ENCODE measurements around the gene FAM124A.

Gene FAM124A

GRCh38 chr13:51266642-51267041 lies 44.4 kb downstream of the FAM124A start:
- POLR2A ChIA-PET, result no interaction called here
- H3K27me3 ChIP-seq (replicated peaks in 2 of 5; ENCODE audit: control insufficient read depth in 4 of 5, insufficient read depth in 5 of 5, low read length in 4 of 5), result no peaks in the 10 kb centered on the region
- no peaks in the 10 kb centered on the region for H3K9me3 ChIP-seq (ENCODE audit: control extremely low read depth in 1 of 5, control insufficient read depth in 4 of 5, insufficient read depth in 2 of 5, low read depth in 1 of 5, low read length in 4 of 5)
- no peaks in the 10 kb centered on the region for H3K4me1 ChIP-seq (ENCODE audit: control extremely low read depth in 1 of 4, control insufficient read depth in 4 of 4, insufficient read depth in 4 of 4, low read length in 3 of 4)
- H3K27ac ChIP-seq (ENCODE audit: insufficient read depth in 1 of 2, low read depth in 1 of 2, low read length in 2 of 2, poor library complexity in 1 of 2, severe bottlenecking in 2 of 2), result no peak overlapping the region
- no peak overlapping the region for H3K4me3 ChIP-seq (ENCODE audit: control insufficient read depth in 1 of 7, extremely low read depth in 1 of 7, insufficient read depth in 4 of 7, low read depth in 2 of 7, low read length in 6 of 7)
- WGBS (ENCODE audit: insufficient coverage), result 100% methylated on average over 1 of the region's 1 CpG
- CTCF ChIA-PET, result no interaction called here
- DNase-seq, result no peak
- H3K36me3 ChIP-seq (ENCODE audit: control insufficient read depth in 4 of 4, insufficient read depth in 4 of 4, low read length in 3 of 4), result no peaks in the 10 kb centered on the region

- H3K4me3 ChIP-seq (ENCODE audit: control insufficient read depth in 1 of 7, extremely low read depth in 1 of 7, insufficient read depth in 4 of 7, low read depth in 2 of 7, low read length in 6 of 7), result no peak overlapping the region
- no peak overlapping the region for H3K27ac ChIP-seq (ENCODE audit: insufficient read depth in 1 of 2, low read depth in 1 of 2, low read length in 2 of 2, poor library complexity in 1 of 2, severe bottlenecking in 2 of 2)
- no peaks in the 10 kb centered on the region for H3K27me3 ChIP-seq (replicated peaks in 2 of 5; ENCODE audit: control insufficient read depth in 4 of 5, insufficient read depth in 5 of 5, low read length in 4 of 5)
- no peaks in the 10 kb centered on the region for H3K36me3 ChIP-seq (ENCODE audit: control insufficient read depth in 4 of 4, insufficient read depth in 4 of 4, low read length in 3 of 4)
- H3K4me1 ChIP-seq (ENCODE audit: control extremely low read depth in 1 of 4, control insufficient read depth in 4 of 4, insufficient read depth in 4 of 4, low read length in 3 of 4), result no peaks in the 10 kb centered on the region
- no peaks in the 10 kb centered on the region for H3K9me3 ChIP-seq (ENCODE audit: control extremely low read depth in 1 of 5, control insufficient read depth in 4 of 5, insufficient read depth in 2 of 5, low read depth in 1 of 5, low read length in 4 of 5)
- WGBS (ENCODE audit: insufficient coverage), result 97% methylated on average over 5 of the region's 6 CpGs
- no peak for DNase-seq
- ChIA-PET CTCF (interaction anchor here (1.2 kb wide), 1 partner anchor 36 kb away, joined by 3 read pairs; no protein-coding TSS in a partner anchor), POLR2A (no interaction called here)
Observed at GRCh38 chr13:51267622-51268021, 45.4 kb downstream of the FAM124A start.

- POLR2A ChIA-PET, result no interaction called here
- no peak for DNase-seq
- no peaks in the 10 kb centered on the region for H3K9me3 ChIP-seq (ENCODE audit: control extremely low read depth in 1 of 5, control insufficient read depth in 4 of 5, insufficient read depth in 2 of 5, low read depth in 1 of 5, low read length in 4 of 5)
- CTCF ChIA-PET, result interaction anchor here (1.3 to 1.5 kb wide), 2 partner anchors 16 to 17 kb away, joined by 4 to 5 read pairs; no protein-coding TSS in a partner anchor
- H3K27ac ChIP-seq (ENCODE audit: insufficient read depth in 1 of 2, low read depth in 1 of 2, low read length in 2 of 2, poor library complexity in 1 of 2, severe bottlenecking in 2 of 2), result no peak overlapping the region
- H3K36me3 ChIP-seq (ENCODE audit: control insufficient read depth in 4 of 4, insufficient read depth in 4 of 4, low read length in 3 of 4), result no peaks in the 10 kb centered on the region
- H3K4me1 ChIP-seq (ENCODE audit: control extremely low read depth in 1 of 4, control insufficient read depth in 4 of 4, insufficient read depth in 4 of 4, low read length in 3 of 4), result no peaks in the 10 kb centered on the region
- H3K27me3 ChIP-seq (replicated peaks in 2 of 5; ENCODE audit: control insufficient read depth in 4 of 5, insufficient read depth in 5 of 5, low read length in 4 of 5), result no peaks in the 10 kb centered on the region
- no peak overlapping the region for H3K4me3 ChIP-seq (ENCODE audit: control insufficient read depth in 1 of 7, extremely low read depth in 1 of 7, insufficient read depth in 4 of 7, low read depth in 2 of 7, low read length in 6 of 7)
Observed at GRCh38 chr13:51269039-51269438, 46.8 kb downstream of the FAM124A start.

- no peak for DNase-seq
- POLR2A ChIA-PET, result interaction anchor here (0.6 kb wide), 1 partner anchor 1319 kb away, joined by 3 read pairs; no protein-coding TSS in a partner anchor
- Histone ChIP-seq H3K36me3 (ENCODE audit: control insufficient read depth in 4 of 4, insufficient read depth in 4 of 4, low read length in 3 of 4) (no peaks in the 10 kb centered on the region), H3K27me3 (replicated peaks in 2 of 5; ENCODE audit: control insufficient read depth in 4 of 5, insufficient read depth in 5 of 5, low read length in 4 of 5) (no peaks in the 10 kb centered on the region), H3K4me3 (ENCODE audit: control insufficient read depth in 1 of 7, extremely low read depth in 1 of 7, insufficient read depth in 4 of 7, low read depth in 2 of 7, low read length in 6 of 7) (no peak overlapping the region), H3K27ac (ENCODE audit: insufficient read depth in 1 of 2, low read depth in 1 of 2, low read length in 2 of 2, poor library complexity in 1 of 2, severe bottlenecking in 2 of 2) (no peak overlapping the region), H3K9me3 (ENCODE audit: control extremely low read depth in 1 of 5, control insufficient read depth in 4 of 5, insufficient read depth in 2 of 5, low read depth in 1 of 5, low read length in 4 of 5) (no peaks in the 10 kb centered on the region), H3K4me1 (ENCODE audit: control extremely low read depth in 1 of 4, control insufficient read depth in 4 of 4, insufficient read depth in 4 of 4, low read length in 3 of 4) (no peaks in the 10 kb centered on the region)
- CTCF ChIA-PET, result interaction anchor here (1.5 to 1.8 kb wide), 2 partner anchors 9 to 15 kb away, joined by 5 to 8 read pairs; no protein-coding TSS in a partner anchor
- 80% methylated on average over 1 of the region's 7 CpGs for WGBS (ENCODE audit: insufficient coverage)
Observed at GRCh38 chr13:51270623-51271415, 48.6 kb downstream of the FAM124A start.

- 97% methylated on average over 8 of the region's 10 CpGs for WGBS (ENCODE audit: insufficient coverage)
- no peak overlapping the region for H3K4me3 ChIP-seq (ENCODE audit: control insufficient read depth in 1 of 7, extremely low read depth in 1 of 7, insufficient read depth in 4 of 7, low read depth in 2 of 7, low read length in 6 of 7)
- no peak overlapping the region for H3K27ac ChIP-seq (ENCODE audit: insufficient read depth in 1 of 2, low read depth in 1 of 2, low read length in 2 of 2, poor library complexity in 1 of 2, severe bottlenecking in 2 of 2)
- H3K27me3 ChIP-seq (replicated peaks in 2 of 5; ENCODE audit: control insufficient read depth in 4 of 5, insufficient read depth in 5 of 5, low read length in 4 of 5), result no peaks in the 10 kb centered on the region
- ChIA-PET CTCF (interaction anchor here (1.5 to 1.8 kb wide), 2 partner anchors 10 to 15 kb away, joined by 5 to 8 read pairs; no protein-coding TSS in a partner anchor), POLR2A (interaction anchor here (0.6 kb wide), 1 partner anchor 1320 kb away, joined by 3 read pairs; no protein-coding TSS in a partner anchor)
- DNase-seq, result no peak
- no peaks in the 10 kb centered on the region for H3K9me3 ChIP-seq (ENCODE audit: control extremely low read depth in 1 of 5, control insufficient read depth in 4 of 5, insufficient read depth in 2 of 5, low read depth in 1 of 5, low read length in 4 of 5)
- H3K36me3 ChIP-seq (ENCODE audit: control insufficient read depth in 4 of 4, insufficient read depth in 4 of 4, low read length in 3 of 4), result no peaks in the 10 kb centered on the region
- H3K4me1 ChIP-seq (ENCODE audit: control extremely low read depth in 1 of 4, control insufficient read depth in 4 of 4, insufficient read depth in 4 of 4, low read length in 3 of 4), result no peaks in the 10 kb centered on the region
Observed at GRCh38 chr13:51271528-51272085, 49.4 kb downstream of the FAM124A start.

- Histone ChIP-seq H3K4me1 (ENCODE audit: control extremely low read depth in 1 of 4, control insufficient read depth in 4 of 4, insufficient read depth in 4 of 4, low read length in 3 of 4) (peaks cover 0 to 3% (median 0%) of the 10 kb centered on the region in 4 experiments), H3K9me3 (ENCODE audit: control extremely low read depth in 1 of 5, control insufficient read depth in 4 of 5, insufficient read depth in 2 of 5, low read depth in 1 of 5, low read length in 4 of 5) (no peaks in the 10 kb centered on the region), H3K4me3 (ENCODE audit: control insufficient read depth in 1 of 7, extremely low read depth in 1 of 7, insufficient read depth in 4 of 7, low read depth in 2 of 7, low read length in 6 of 7) (no peak overlapping the region), H3K27ac (ENCODE audit: insufficient read depth in 1 of 2, low read depth in 1 of 2, low read length in 2 of 2, poor library complexity in 1 of 2, severe bottlenecking in 2 of 2) (no peak overlapping the region), H3K36me3 (ENCODE audit: control insufficient read depth in 4 of 4, insufficient read depth in 4 of 4, low read length in 3 of 4) (no peaks in the 10 kb centered on the region), H3K27me3 (replicated peaks in 2 of 5; ENCODE audit: control insufficient read depth in 4 of 5, insufficient read depth in 5 of 5, low read length in 4 of 5) (no peaks in the 10 kb centered on the region)
- ChIA-PET POLR2A (no interaction called here), CTCF (no interaction called here)
- no peak for DNase-seq
- no CpG with 5 or more reads among the region's 2 CpGs for WGBS (ENCODE audit: insufficient coverage)
Observed at GRCh38 chr13:51275101-51275500, 52.9 kb downstream of the FAM124A start.

GRCh38 chr13:51276636-51277035 lies 54.4 kb downstream of the FAM124A start:
- H3K9me3 ChIP-seq (ENCODE audit: control extremely low read depth in 1 of 5, control insufficient read depth in 4 of 5, insufficient read depth in 2 of 5, low read depth in 1 of 5, low read length in 4 of 5), result no peaks in the 10 kb centered on the region
- H3K27ac ChIP-seq (ENCODE audit: insufficient read depth in 1 of 2, low read depth in 1 of 2, low read length in 2 of 2, poor library complexity in 1 of 2, severe bottlenecking in 2 of 2), result no peak overlapping the region
- no peaks in the 10 kb centered on the region for H3K36me3 ChIP-seq (ENCODE audit: control insufficient read depth in 4 of 4, insufficient read depth in 4 of 4, low read length in 3 of 4)
- no peaks in the 10 kb centered on the region for H3K27me3 ChIP-seq (replicated peaks in 2 of 5; ENCODE audit: control insufficient read depth in 4 of 5, insufficient read depth in 5 of 5, low read length in 4 of 5)
- peaks cover 0 to 3% (median 0%) of the 10 kb centered on the region in 4 experiments for H3K4me1 ChIP-seq (ENCODE audit: control extremely low read depth in 1 of 4, control insufficient read depth in 4 of 4, insufficient read depth in 4 of 4, low read length in 3 of 4)
- POLR2A ChIA-PET, result no interaction called here
- CTCF ChIA-PET, result no interaction called here
- WGBS (ENCODE audit: insufficient coverage), result 100% methylated on average over 1 of the region's 4 CpGs
- no peak for DNase-seq
- H3K4me3 ChIP-seq (ENCODE audit: control insufficient read depth in 1 of 7, extremely low read depth in 1 of 7, insufficient read depth in 4 of 7, low read depth in 2 of 7, low read length in 6 of 7), result no peak overlapping the region
